ENCODE results near the gene CST6.

Gene CST6

GRCh38 chr11:66048547-66049323, 36.9 kb downstream of the CST6 start, which contains the start of gene GAL3ST3:
TSS of gene GAL3ST3 (minus strand) at chr11:66049161. CDS start at chr11:66045415, 3,746 bp downstream.
- no peak for DNase-seq

GRCh38 chr11:66050581-66051231, 38.9 kb downstream of the CST6 start:
- DNase-seq, result no peak

GRCh38 chr11:66051371-66051765, 39.6 kb downstream of the CST6 start:
- DNase-seq, result no peak

- DNase-seq, result peak; percentile 97 to 98
Observed at GRCh38 chr11:66051766-66052663, 40.2 kb downstream of the CST6 start, which contains the start of gene SF3B2. TSS of gene SF3B2 (plus strand) at chr11:66052364. CDS start at chr11:66052385, 21 bp downstream.

- DNase-seq, result no peak
Observed at GRCh38 chr11:66052664-66052982, 40.8 kb downstream of the CST6 start.

- no peak for DNase-seq
Observed at GRCh38 chr11:66055021-66055420, 43.2 kb downstream of the CST6 start.

GRCh38 chr11:66056501-66056900, 44.7 kb downstream of the CST6 start:
- DNase-seq, result no peak

- DNase-seq, result no peak
Observed at GRCh38 chr11:66059966-66060680, 48.3 kb downstream of the CST6 start.

- no peak for DNase-seq
Observed at GRCh38 chr11:66061268-66061667, 49.5 kb downstream of the CST6 start.

GRCh38 chr11:66062408-66062807, 50.6 kb downstream of the CST6 start:
- no peak for DNase-seq
